Right lobe of liver (tissue), 6 donors: ENCODE data around the gene PLEKHS1. TPM values are rescaled to one million over a fixed set of nuclear protein-coding genes. Genes with fewer than 3 reads are reported as not detected.

Experiments
- ATAC-seq, 4 donors: fragments of 200-7000 bp; cut with Tn5 transposase; one replicate each; pipeline ENCODE4 v1.9.1; 2020; ENCODE audit warnings: mild to moderate bottlenecking in 4 of 4, moderate library complexity in 4 of 4
- DNase-seq, 3 donors: peaks; one replicate each; pipeline ENCODE4 v3.0.0-alpha.2; 2020
- H3K27ac ChIP-seq, 3 donors: fragments of 200-600 bp; one replicate each; pipeline ENCODE4 v1.8.0; 2022
- H3K27me3 ChIP-seq, 2 donors: fragments of 200-600 bp; one replicate each; pipeline ENCODE4 v1.8.0; 2022
- H3K36me3 ChIP-seq, 4 donors: fragments of 200-600 bp; sonication (generic) in 1 of 4; one replicate each; pipeline versions ENCODE4 v1.5.1 to v1.8.0; 2017 to 2022; ENCODE audit warnings: control low read depth in 1 of 4
- H3K4me1 ChIP-seq, 4 donors: fragments of 200-600 bp; sonication (generic) in 1 of 4; one replicate each; pipeline versions ENCODE4 v1.5.1 to v1.8.0; 2017 to 2022; ENCODE audit warnings: control low read depth in 1 of 4
- H3K4me3 ChIP-seq, 3 donors: fragments of 200-600 bp; one replicate each; pipeline ENCODE4 v1.8.0; 2022
- H3K9me3 ChIP-seq, 4 donors: fragments of 200-600 bp; sonication (generic) in 1 of 4; one replicate each; pipeline versions ENCODE4 v1.5.1 to v1.8.0; 2017 to 2022; ENCODE audit warnings: control low read depth in 1 of 4
- CTCF ChIP-seq, 4 donors: fragments of 200-600 bp in 3 of 4; fragments of 450-650 bp in 1 of 4; IDR thresholded peaks; one replicate each; pipeline versions ENCODE4 v1.5.1 to v1.8.0; 2016 to 2022; ENCODE audit warnings: antibody characterized with exemption in 4 of 4, mild to moderate bottlenecking in 2 of 4
- POLR2A ChIP-seq: fragments of 450-650 bp; IDR thresholded peaks from one replicate; pipeline ENCODE4 v1.6.1; 2017; ENCODE audit warnings: antibody characterized with exemption, mild to moderate bottlenecking
- WGBS: methylation state at CpG from one replicate; pipeline ENCODE4 v1.1.6; 2018; ENCODE audit warnings: low coverage, low lambda C conversion rate; ENCODE audit not compliant: insufficient coverage; ENCODE audit errors: missing lambda C conversion rate; 5-methylcytosine and 5-hydroxymethylcytosine counted together
- intact Hi-C, 2 donors: fragments of 100-400 bp; cut with DNase I; formaldehyde crosslinking; loops; one replicate each; pipeline versions ENCODE4 v1.11.2 to v1.14.1; 2022
- total RNA-seq, 6 experiments: library from RNA; depleted of rRNA in 2 of 6; stranded (reverse); fragments of >200 nt in 2 of 6; fragmentation: NEBNext Ultra II Directional in 3 of 6; extraction: Animal tissue kit (Norgen Biotek cat#: 25700) in 3 of 6; gene quantifications; one replicate each; pipeline versions ENCODE4 v1.1.0 to v1.2.4, GENCODE V29; 2016 to 2023
- donor health status: DM: no; HTN: yes; CAD: no.
- donor health status: DM: no; HTN: no; CAD: no.
- donor health status: DM: no; HTN: no; CAD: no.
- donor health status: DM: no; HTN: yes; CAD: no.
- donor health status: DM: no; HTN: yes; CAD: no.

PLEKHS1 gene
- total RNA-seq, 6 experiments from 2014 or later, result not detected

- TF ChIP-seq CTCF (IDR thresholded peaks at IDR 0.05), result no peak
- no peak for TF ChIP-seq POLR2A
- Histone ChIP-seq H3K4me1 (no peaks in the 10 kb centered on the region), H3K36me3 (no peaks in the 10 kb centered on the region), H3K27me3 (no peaks in the 10 kb centered on the region), H3K4me3 (no peak overlapping the region), H3K27ac (no peak overlapping the region), H3K9me3 (no peaks in the 10 kb centered on the region)
- DNase-seq (no peak), ATAC-seq (no peak)
- intact Hi-C loops, result loop anchor here in 1 of 2 donors (10.0 kb wide), 1 partner anchor 396 kb away; no protein-coding TSS in a partner anchor
- 72% methylated on average over 6 of the region's 6 CpGs for WGBS
Measured at GRCh38 chr10:113708640-113709039, 42.8 kb upstream of the PLEKHS1 start.

- TF ChIP-seq CTCF (IDR thresholded peaks at IDR 0.05) (no peak), POLR2A (no peak)
- intact Hi-C loops, result loop anchor here in 1 of 2 donors (10.0 kb wide), 1 partner anchor 395 kb away; no protein-coding TSS in a partner anchor
- Histone ChIP-seq H3K4me3 (no peak overlapping the region), H3K27ac (no peak overlapping the region), H3K4me1 (no peaks in the 10 kb centered on the region), H3K9me3 (no peaks in the 10 kb centered on the region), H3K27me3 (no peaks in the 10 kb centered on the region), H3K36me3 (no peaks in the 10 kb centered on the region)
- DNase-seq (no peak), ATAC-seq (peak in 1 of 4 donors; percentile 43)
- WGBS, result 82% methylated on average over 8 of the region's 8 CpGs
Measured at GRCh38 chr10:113709221-113709838, 42.2 kb upstream of the PLEKHS1 start.

GRCh38 chr10:113711142-113711541 lies 40.3 kb upstream of the PLEKHS1 start:
- ATAC-seq (no peak), DNase-seq (no peak)
- intact Hi-C loops, result no loop called here
- no peak overlapping the region for H3K4me3 ChIP-seq
- H3K27ac ChIP-seq, result no peak overlapping the region
- TF ChIP-seq CTCF (IDR thresholded peaks at IDR 0.05), result no peak
- no peak for TF ChIP-seq POLR2A
- H3K36me3 ChIP-seq, result no peaks in the 10 kb centered on the region
- H3K9me3 ChIP-seq, result no peaks in the 10 kb centered on the region
- 72% methylated on average over 2 of the region's 2 CpGs for WGBS
- H3K27me3 ChIP-seq, result no peaks in the 10 kb centered on the region
- no peaks in the 10 kb centered on the region for H3K4me1 ChIP-seq

GRCh38 chr10:113712024-113712423 lies 39.5 kb upstream of the PLEKHS1 start:
- ATAC-seq, result no peak
- no peak overlapping the region for H3K27ac ChIP-seq

More at GRCh38 chr10:113712024-113712423, 39.5 kb upstream of the PLEKHS1 start:
- TF ChIP-seq CTCF (IDR thresholded peaks at IDR 0.05) (no peak), POLR2A (no peak)
- 93% methylated on average over 2 of the region's 3 CpGs for WGBS
- DNase-seq, result no peak
- Histone ChIP-seq H3K4me1 (no peaks in the 10 kb centered on the region), H3K4me3 (no peak overlapping the region), H3K36me3 (no peaks in the 10 kb centered on the region), H3K9me3 (no peaks in the 10 kb centered on the region), H3K27me3 (no peaks in the 10 kb centered on the region)
- intact Hi-C loops, result no loop called here
